Heart right ventricle (tissue), 16 donors: ENCODE data around the gene GRID1. TPM values are rescaled to one million over a fixed set of nuclear protein-coding genes. Genes with fewer than 3 reads are reported as not detected.

ENCODE experiments used
- ATAC-seq, 8 donors: fragments of 200-7000 bp; cut with Tn5 transposase; one replicate each; pipeline ENCODE4 v1.9.1; 2020; ENCODE audit warnings: mild to moderate bottlenecking in 8 of 8, moderate library complexity in 8 of 8, moderate number of reproducible peaks in 1 of 8
- DNase-seq, 2 donors: peaks; one replicate each; pipeline ENCODE4 v3.0.0-alpha.2; 2020
- H3K27ac ChIP-seq, 10 donors: fragments of 200-600 bp; sonication (generic) in 2 of 10; one replicate each; pipeline versions ENCODE4 v1.5.0 to v1.8.0; 2020 to 2022; ENCODE audit warnings: mild to moderate bottlenecking in 3 of 10
- H3K27me3 ChIP-seq, 7 donors: fragments of 200-600 bp; one replicate each; pipeline ENCODE4 v1.8.0; 2021 to 2022; ENCODE audit warnings: mild to moderate bottlenecking in 2 of 7
- H3K36me3 ChIP-seq, 9 donors: fragments of 200-600 bp; sonication (generic) in 1 of 9; one replicate each; pipeline versions ENCODE4 v1.5.0 to v1.8.0; 2020 to 2022; ENCODE audit warnings: mild to moderate bottlenecking in 2 of 9
- H3K4me1 ChIP-seq, 9 donors: fragments of 200-600 bp; sonication (generic) in 1 of 9; one replicate each; pipeline versions ENCODE4 v1.5.0 to v1.8.0; 2020 to 2022; ENCODE audit warnings: mild to moderate bottlenecking in 4 of 9
- H3K4me3 ChIP-seq, 10 donors: fragments of 200-600 bp; sonication (generic) in 2 of 10; one replicate each; pipeline versions ENCODE4 v1.5.0 to v1.8.0; 2020 to 2022; ENCODE audit warnings: mild to moderate bottlenecking in 7 of 10, moderate library complexity in 2 of 10
- H3K9me3 ChIP-seq, 11 donors: fragments of 200-600 bp in 10 of 11; sonication (generic) in 2 of 11; one replicate each; pipeline versions ENCODE4 v1.5.0 to v1.8.0; 2013 to 2022; ENCODE audit warnings: mild to moderate bottlenecking in 2 of 11, control low read depth in 1 of 11, moderate library complexity in 1 of 11
- CTCF ChIP-seq, 9 donors: fragments of 200-600 bp; sonication (generic) in 2 of 9; IDR thresholded peaks; one replicate each; pipeline versions ENCODE4 v1.5.0 to v1.8.0; 2021 to 2022; ENCODE audit warnings: antibody characterized with exemption in 9 of 9, mild to moderate bottlenecking in 5 of 9, moderate library complexity in 1 of 9
- WGBS, 2 donors: extraction: QIAGEN DNeasy Blood & Tissue Kit; methylation state at CpG; one replicate each; pipeline ENCODE4 v1.1.7; 2013; ENCODE audit warnings: inconsistent platforms in 1 of 2; 5-methylcytosine and 5-hydroxymethylcytosine counted together
- intact Hi-C, 10 donors: fragments of 100-400 bp; cut with DNase I; formaldehyde crosslinking; loops; one replicate each; pipeline versions ENCODE4 v1.11.1 to v1.14.2; 2022
- polyA plus RNA-seq, 2 donors: library from polyadenylated mRNA; stranded (reverse); fragments of 200-250 nt; gene quantifications; one replicate each; pipeline ENCODE4 v1.2.3, GENCODE V29; 2013
- total RNA-seq, 10 donors: library from RNA; stranded (reverse); fragmentation: NEBNext Ultra II Directional in 3 of 10; extraction: Animal tissue kit (Norgen Biotek cat#: 25700) in 3 of 10; gene quantifications; one replicate each; pipeline versions ENCODE4 v1.2.1 to v1.2.4, GENCODE V29; 2021 to 2023
- donor health status: Arrhythmogenic right ventricular cardiomyopathy.
- donor health status: ischemic (EF 13 %, LVEDD 7.1; RV severe dilation, severe dysfunction).
- donor health status: healthy with polysubstance abuse.
- donor health status: DM: no; HTN: yes; CAD: no.
- donor health status: DM: no; HTN: no; CAD: no.
- donor health status: ischemic (EF 25% LVEDD 6.9; RV normal size, moderate dysfunction).
- donor health status: ischemic (EF 25% LVEDD 5.7; RV mildly dilated, moderate dysfunction).
- donor health status: healthy.
- donor health status: DM: yes; HTN: yes; CAD: no.
- donor health status: Ischemic cardiomyopathy.
- donor health status: ischemic (EF 35%, LVEDD 5.7; RV mildly dilated, moderate dysfunction).
- donor health status: nonischemic (EF 11% LVEDD 7.7; RV severe dilation, severe dysfunction).
- donor health status: DM: yes; HTN: yes; CAD: no.
- donor health status: PGD.
- donor health status: ischemic (EF 29% LVEDD 5.4; RV normal size, mild dysfunction).
- donor health status: nonischemic (EF 23%, LVEDD 6.1; RV moderate dilation, normal function).

Gene GRID1
- total and polyA plus RNA-seq, 12 donors = 0.44 to 3.4 (median 1.5) TPM

- whole genome bisulfite sequencing, 2 donors = 80 to 87% methylated on average over 2 of the region's 2 CpGs
- TF ChIP-seq CTCF (IDR thresholded peaks at IDR 0.05) = no peak
- no peaks in the 10 kb centered on the region for H3K9me3 ChIP-seq
Observed at GRCh38 chr10:85614566-85614965, 752.0 kb downstream of the GRID1 start.

GRCh38 chr10:85613391-85613790, 753.2 kb downstream of the GRID1 start:
- DNase-seq (no peak), ATAC-seq (no peak)
- Histone ChIP-seq H3K36me3 (no peaks in the 10 kb centered on the region), H3K9me3 (no peaks in the 10 kb centered on the region), H3K27me3 (no peaks in the 10 kb centered on the region), H3K4me1 (no peaks in the 10 kb centered on the region), H3K27ac (no peak overlapping the region), H3K4me3 (no peak overlapping the region)
- TF ChIP-seq CTCF (IDR thresholded peaks at IDR 0.05) = no peak
- intact Hi-C loops = no loop called here
- 91 to 94% methylated on average over 10 of the region's 10 CpGs for WGBS, 2 donors

More at GRCh38 chr10:85614566-85614965, 752.0 kb downstream of the GRID1 start:
- ATAC-seq (no peak), DNase-seq (no peak)
- Histone ChIP-seq H3K36me3 (no peaks in the 10 kb centered on the region), H3K27ac (no peak overlapping the region), H3K27me3 (no peaks in the 10 kb centered on the region), H3K4me1 (no peaks in the 10 kb centered on the region), H3K4me3 (no peak overlapping the region)
- intact Hi-C loops = no loop called here

GRCh38 chr10:85612833-85613232, 753.8 kb downstream of the GRID1 start:
- no peak overlapping the region for H3K4me3 ChIP-seq
- DNase-seq (no peak), ATAC-seq (no peak)
- no peaks in the 10 kb centered on the region for H3K4me1 ChIP-seq
- H3K9me3 ChIP-seq = no peaks in the 10 kb centered on the region
- no peak overlapping the region for H3K27ac ChIP-seq
- WGBS, 2 donors = 80 to 83% methylated on average over 6 of the region's 6 CpGs
- peak in 1 of 9 donors; percentile 36 for TF ChIP-seq CTCF (IDR thresholded peaks at IDR 0.05)
- intact Hi-C loops = no loop called here
- H3K36me3 ChIP-seq = no peaks in the 10 kb centered on the region
- no peaks in the 10 kb centered on the region for H3K27me3 ChIP-seq

- intact Hi-C loops = no loop called here
- 81 to 91% methylated on average over 3 of the region's 3 CpGs for WGBS, 2 donors
- no peak overlapping the region for H3K27ac ChIP-seq
Observed at GRCh38 chr10:85612378-85612775, 754.2 kb downstream of the GRID1 start.

More at GRCh38 chr10:85612378-85612775, 754.2 kb downstream of the GRID1 start:
- no peak for TF ChIP-seq CTCF (IDR thresholded peaks at IDR 0.05)
- Histone ChIP-seq H3K36me3 (no peaks in the 10 kb centered on the region), H3K4me3 (no peak overlapping the region), H3K4me1 (no peaks in the 10 kb centered on the region), H3K27me3 (no peaks in the 10 kb centered on the region), H3K9me3 (no peaks in the 10 kb centered on the region)
- DNase-seq (no peak), ATAC-seq (no peak)
